ENCODE measurements around the gene PDE8A.
A peak's percentile ranks its signal among the peaks of the same experiment; 100 is the strongest.

Gene PDE8A

GRCh38 chr15:84967380-84967779, 14.3 kb upstream of the PDE8A start:
- no peaks in the 10 kb centered on the region for H3K4me1 ChIP-seq (ENCODE audit: insufficient read depth, low read length)
- H3K27me3 ChIP-seq (ENCODE audit: control insufficient read depth in 1 of 2, insufficient read depth in 2 of 2, low read length in 2 of 2): no peaks in the 10 kb centered on the region

GRCh38 chr15:84968301-84968700, 13.4 kb upstream of the PDE8A start:
- H3K9ac ChIP-seq (ENCODE audit: low read length): no peak overlapping the region
- H3K27me3 ChIP-seq (ENCODE audit: control insufficient read depth in 1 of 2, insufficient read depth in 2 of 2, low read length in 2 of 2): no peaks in the 10 kb centered on the region
- H3K36me3 ChIP-seq (ENCODE audit: insufficient read depth, low read length): no peaks in the 10 kb centered on the region
- H3K27ac ChIP-seq (ENCODE audit: low read depth, low read length): no peak overlapping the region
- H3K9me3 ChIP-seq (ENCODE audit: low read length): no peaks in the 10 kb centered on the region
- H3K4me3 ChIP-seq (ENCODE audit: low read depth in 1 of 2, low read length in 2 of 2): no peak overlapping the region
- no peaks in the 10 kb centered on the region for H3K4me1 ChIP-seq (ENCODE audit: insufficient read depth, low read length)

More at GRCh38 chr15:84967380-84967779, 14.3 kb upstream of the PDE8A start:
- Histone ChIP-seq H3K9ac (ENCODE audit: low read length) (no peak overlapping the region), H3K36me3 (ENCODE audit: insufficient read depth, low read length) (no peaks in the 10 kb centered on the region), H3K27ac (ENCODE audit: low read depth, low read length) (no peak overlapping the region), H3K9me3 (ENCODE audit: low read length) (no peaks in the 10 kb centered on the region), H3K4me3 (ENCODE audit: low read depth in 1 of 2, low read length in 2 of 2) (no peak overlapping the region)

DNA sequence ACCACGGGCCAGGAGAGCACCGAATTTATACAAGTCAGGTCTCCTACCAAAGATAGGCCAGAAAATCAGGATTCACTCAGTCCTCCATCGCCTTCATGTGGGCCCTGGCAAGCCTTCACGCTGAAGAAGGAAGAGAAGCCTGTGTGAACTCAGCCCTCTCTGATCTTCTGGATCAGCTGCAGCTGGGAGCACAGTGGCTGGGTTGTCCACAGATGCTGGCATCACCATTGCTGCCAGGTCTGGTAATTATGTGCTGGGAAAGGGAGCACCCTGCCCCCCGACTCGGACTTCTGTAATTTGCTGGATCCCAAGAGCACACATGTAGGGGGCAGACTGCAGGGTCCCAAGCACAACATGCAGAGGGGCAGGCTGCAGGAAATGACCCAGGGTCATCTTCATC, 12.4 kb upstream of the PDE8A start:
- Histone ChIP-seq H3K36me3 (ENCODE audit: insufficient read depth, low read length) (no peaks in the 10 kb centered on the region), H3K4me1 (ENCODE audit: insufficient read depth, low read length) (no peaks in the 10 kb centered on the region), H3K27me3 (ENCODE audit: control insufficient read depth in 1 of 2, insufficient read depth in 2 of 2, low read length in 2 of 2) (no peaks in the 10 kb centered on the region), H3K4me3 (ENCODE audit: low read depth in 1 of 2, low read length in 2 of 2) (no peak overlapping the region), H3K9ac (ENCODE audit: low read length) (no peak overlapping the region), H3K9me3 (ENCODE audit: low read length) (no peaks in the 10 kb centered on the region), H3K27ac (ENCODE audit: low read depth, low read length) (no peak overlapping the region)

DNA sequence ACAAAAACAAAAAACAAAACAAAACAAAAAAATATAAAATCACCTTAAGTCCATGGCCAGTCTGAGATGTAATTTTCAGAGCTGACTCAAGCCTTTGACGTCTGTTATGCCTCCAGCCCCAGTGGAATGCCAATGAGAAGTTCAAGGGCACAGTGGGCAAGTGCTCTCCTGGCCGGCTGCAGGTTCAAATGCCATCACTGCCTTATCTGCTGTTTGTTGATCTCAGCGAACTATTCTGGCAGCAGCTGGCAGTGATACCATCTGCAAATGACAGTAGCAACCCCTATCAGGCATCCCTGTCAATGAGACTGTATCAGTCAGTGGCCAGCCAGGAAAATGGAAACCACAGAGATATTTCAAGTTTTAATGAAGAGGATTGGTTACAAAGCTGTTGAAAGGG, 10.8 kb upstream of the PDE8A start:
- H3K9me3 ChIP-seq (ENCODE audit: low read length): no peaks in the 10 kb centered on the region
- H3K9ac ChIP-seq (ENCODE audit: low read length): no peak overlapping the region
- H3K4me1 ChIP-seq (ENCODE audit: insufficient read depth, low read length): no peaks in the 10 kb centered on the region
- H3K27ac ChIP-seq (ENCODE audit: low read depth, low read length): no peak overlapping the region
- no peaks in the 10 kb centered on the region for H3K27me3 ChIP-seq (ENCODE audit: control insufficient read depth in 1 of 2, insufficient read depth in 2 of 2, low read length in 2 of 2)
- H3K36me3 ChIP-seq (ENCODE audit: insufficient read depth, low read length): no peaks in the 10 kb centered on the region
- H3K4me3 ChIP-seq (ENCODE audit: low read depth in 1 of 2, low read length in 2 of 2): no peak overlapping the region

DNA sequence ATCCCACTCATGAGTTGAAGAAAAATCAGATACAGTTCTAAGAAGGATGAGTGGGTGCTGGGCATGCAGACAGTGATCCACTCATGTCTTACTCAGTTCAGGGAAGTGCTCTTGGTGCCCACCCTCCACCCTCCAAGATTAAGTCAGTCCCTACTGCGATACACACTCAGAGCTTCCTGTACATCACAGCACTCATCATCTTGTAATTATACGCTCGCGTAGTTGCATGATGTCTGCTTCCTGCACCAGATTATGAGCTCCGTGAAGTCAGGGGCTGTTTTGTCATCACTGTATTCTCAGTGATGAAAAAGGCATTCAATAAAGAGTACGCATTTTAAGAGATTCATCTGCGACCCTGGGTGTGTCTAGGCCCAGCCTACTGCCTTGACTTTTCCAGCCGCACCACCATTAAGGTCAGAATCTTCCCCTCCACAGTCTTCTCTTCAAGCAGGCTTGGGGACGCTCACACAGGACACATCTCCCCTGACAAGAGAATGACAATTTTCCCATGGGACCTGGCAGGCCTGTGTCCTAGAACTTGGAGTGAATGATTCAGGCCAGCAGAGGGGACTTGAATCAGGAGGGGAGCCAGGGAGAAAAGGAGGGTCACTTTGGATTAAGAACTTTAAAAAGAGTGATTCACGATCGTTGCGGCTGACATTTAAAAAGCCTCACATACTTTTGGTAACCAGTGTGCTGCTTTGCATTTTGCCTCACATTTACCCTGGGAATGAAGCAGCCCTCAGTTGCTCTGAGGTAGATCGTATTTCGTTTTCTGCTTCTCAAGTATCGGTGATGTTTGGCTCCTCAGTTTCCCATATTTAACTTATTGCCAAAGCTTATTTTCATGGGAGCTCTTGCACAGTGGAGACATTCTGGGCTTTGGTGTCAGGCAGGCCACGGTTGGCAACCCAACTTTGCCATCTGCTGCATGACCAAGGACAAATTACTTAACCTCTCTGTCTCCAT, 7.9 kb upstream of the PDE8A start:
- H3K9me3 ChIP-seq (ENCODE audit: low read length): no peaks in the 10 kb centered on the region
- H3K27me3 ChIP-seq (ENCODE audit: control insufficient read depth in 1 of 2, insufficient read depth in 2 of 2, low read length in 2 of 2): no peaks in the 10 kb centered on the region
- no peak overlapping the region for H3K9ac ChIP-seq (ENCODE audit: low read length)
- no peaks in the 10 kb centered on the region for H3K4me1 ChIP-seq (ENCODE audit: insufficient read depth, low read length)
- H3K4me3 ChIP-seq (ENCODE audit: low read depth in 1 of 2, low read length in 2 of 2): no peak overlapping the region
- no peak overlapping the region for H3K27ac ChIP-seq (ENCODE audit: low read depth, low read length)
- no peaks in the 10 kb centered on the region for H3K36me3 ChIP-seq (ENCODE audit: insufficient read depth, low read length)

DNA sequence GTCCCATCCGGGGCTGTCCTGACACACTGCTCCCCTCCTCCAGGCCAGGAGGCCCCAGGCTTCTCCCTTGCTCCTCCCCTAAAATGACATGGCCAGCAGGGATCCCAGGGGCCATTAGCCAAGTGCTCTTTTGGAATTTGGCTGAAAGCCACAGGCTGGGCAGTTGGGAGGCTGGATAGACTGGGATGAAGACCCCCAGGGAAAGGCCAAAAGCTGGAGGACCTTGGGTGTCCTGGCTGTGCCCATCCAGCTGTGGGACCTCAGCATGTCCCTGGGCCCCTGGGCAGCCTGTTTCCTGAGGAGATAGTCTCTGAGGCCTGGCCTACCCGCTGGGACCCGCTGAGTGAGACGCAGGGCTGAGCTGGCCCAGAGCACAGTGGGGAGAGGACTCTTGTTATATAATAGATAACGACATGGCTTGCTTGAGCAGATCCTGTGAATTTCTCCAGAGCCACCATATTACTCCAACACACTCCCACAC, 5.7 kb upstream of the PDE8A start:
- no peak overlapping the region for H3K9ac ChIP-seq (ENCODE audit: low read length)
- H3K27ac ChIP-seq (ENCODE audit: low read depth, low read length): no peak overlapping the region
- no peaks in the 10 kb centered on the region for H3K9me3 ChIP-seq (ENCODE audit: low read length)
- peaks cover 4% of the 10 kb centered on the region for H3K4me1 ChIP-seq (ENCODE audit: insufficient read depth, low read length)
- H3K4me3 ChIP-seq (ENCODE audit: low read depth in 1 of 2, low read length in 2 of 2): no peak overlapping the region
- no peaks in the 10 kb centered on the region for H3K27me3 ChIP-seq (ENCODE audit: control insufficient read depth in 1 of 2, insufficient read depth in 2 of 2, low read length in 2 of 2)
- no peaks in the 10 kb centered on the region for H3K36me3 ChIP-seq (ENCODE audit: insufficient read depth, low read length)

DNA sequence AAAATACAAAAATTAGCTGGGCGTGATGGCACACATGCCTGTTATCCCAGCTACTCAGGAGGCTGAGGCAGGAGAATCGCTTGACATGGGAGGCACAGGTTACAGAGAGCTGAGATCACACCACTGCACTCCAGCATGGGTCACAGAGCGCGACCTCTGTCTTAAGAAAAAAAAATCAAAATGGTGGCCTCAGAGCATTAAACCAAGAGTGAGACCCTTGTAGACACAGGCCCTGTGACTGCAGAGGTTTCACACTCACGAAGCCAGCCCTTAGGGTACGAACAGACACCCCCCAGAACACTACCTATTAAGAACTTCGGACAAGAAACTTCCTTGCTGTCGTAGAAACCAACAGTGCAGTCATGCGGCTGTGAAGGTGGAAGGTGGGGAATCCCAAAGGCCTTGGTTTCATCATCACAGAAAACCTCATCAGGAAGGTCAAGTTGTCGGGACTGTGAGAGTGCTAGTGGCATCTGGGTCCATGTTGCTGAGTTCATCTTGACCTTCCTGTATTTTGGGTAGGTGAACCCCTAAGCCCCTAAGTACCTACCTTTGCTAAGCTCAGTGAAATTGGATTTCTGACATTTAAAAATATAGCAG, 4.8 kb upstream of the PDE8A start:
- Histone ChIP-seq H3K27me3 (ENCODE audit: control insufficient read depth in 1 of 2, insufficient read depth in 2 of 2, low read length in 2 of 2) (no peaks in the 10 kb centered on the region), H3K9me3 (ENCODE audit: low read length) (no peaks in the 10 kb centered on the region), H3K36me3 (ENCODE audit: insufficient read depth, low read length) (no peaks in the 10 kb centered on the region), H3K9ac (ENCODE audit: low read length) (no peak overlapping the region), H3K27ac (ENCODE audit: low read depth, low read length) (no peak overlapping the region), H3K4me3 (ENCODE audit: low read depth in 1 of 2, low read length in 2 of 2) (no peak overlapping the region), H3K4me1 (ENCODE audit: insufficient read depth, low read length) (peaks cover 4% of the 10 kb centered on the region)

- no peak overlapping the region for H3K9ac ChIP-seq (ENCODE audit: low read length)
- no peaks in the 10 kb centered on the region for H3K36me3 ChIP-seq (ENCODE audit: insufficient read depth, low read length)
- no peaks in the 10 kb centered on the region for H3K9me3 ChIP-seq (ENCODE audit: low read length)
- no peak overlapping the region for H3K27ac ChIP-seq (ENCODE audit: low read depth, low read length)
- H3K4me3 ChIP-seq (ENCODE audit: low read depth in 1 of 2, low read length in 2 of 2): peak overlapping the region in 1 of 2 donors; percentile 88
- H3K27me3 ChIP-seq (ENCODE audit: control insufficient read depth in 1 of 2, insufficient read depth in 2 of 2, low read length in 2 of 2): no peaks in the 10 kb centered on the region
- peaks cover 17% of the 10 kb centered on the region for H3K4me1 ChIP-seq (ENCODE audit: insufficient read depth, low read length)
These were observed 2.0 kb upstream of the PDE8A start for GRCh38 chr15:84979651-84980050.

- H3K9ac ChIP-seq (ENCODE audit: low read length): no peak overlapping the region
- H3K36me3 ChIP-seq (ENCODE audit: insufficient read depth, low read length): no peaks in the 10 kb centered on the region
- H3K4me3 ChIP-seq (ENCODE audit: low read depth in 1 of 2, low read length in 2 of 2): peak overlapping the region; percentile 83 to 88
These were observed 1.2 kb upstream of the PDE8A start for GRCh38 chr15:84980196-84981053.

DNA sequence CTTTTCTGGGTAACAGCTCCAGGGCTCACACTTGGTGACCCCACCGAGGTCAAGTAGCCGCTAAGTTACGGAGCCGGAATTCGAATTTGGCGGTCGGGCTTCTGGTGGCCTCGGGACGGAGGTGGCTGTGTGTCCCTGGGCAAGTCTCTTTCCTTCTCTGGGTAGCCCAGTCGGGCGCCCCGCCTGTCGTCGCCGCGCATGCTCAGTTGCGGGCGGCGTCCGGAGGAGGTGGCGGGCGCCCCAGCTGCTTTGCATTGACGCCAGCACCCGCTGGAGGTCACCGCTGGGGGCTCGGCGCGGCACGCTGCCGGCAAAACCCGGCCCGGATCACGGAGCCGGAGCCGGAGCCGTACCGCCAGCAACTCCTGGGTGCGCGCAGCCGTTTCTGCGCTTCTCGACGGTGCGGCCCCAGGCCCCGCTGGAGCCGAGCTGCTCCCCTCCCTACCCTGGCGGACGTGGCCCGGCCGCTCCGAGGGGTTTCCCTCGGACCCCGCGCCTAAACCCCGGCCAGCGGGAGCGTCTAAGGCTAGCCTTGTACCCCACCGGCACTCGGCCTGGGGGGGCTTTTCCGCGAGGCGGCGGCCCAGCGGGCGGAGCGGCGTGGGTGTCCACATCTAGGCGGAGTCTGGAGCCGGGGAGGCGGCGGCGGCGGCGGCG, 474 bp upstream of the PDE8A start:
- no peaks in the 10 kb centered on the region for H3K36me3 ChIP-seq (ENCODE audit: insufficient read depth, low read length)
- no peaks in the 10 kb centered on the region for H3K9me3 ChIP-seq (ENCODE audit: low read length)
- H3K27ac ChIP-seq (ENCODE audit: low read depth, low read length): peak overlapping the region; percentile 85
- peak overlapping the region; percentile 83 to 88 for H3K4me3 ChIP-seq (ENCODE audit: low read depth in 1 of 2, low read length in 2 of 2)
- H3K4me1 ChIP-seq (ENCODE audit: insufficient read depth, low read length): peaks cover 25% of the 10 kb centered on the region
- H3K27me3 ChIP-seq (ENCODE audit: control insufficient read depth in 1 of 2, insufficient read depth in 2 of 2, low read length in 2 of 2): no peaks in the 10 kb centered on the region
- H3K9ac ChIP-seq (ENCODE audit: low read length): no peak overlapping the region

More at GRCh38 chr15:84980196-84981053, 1.2 kb upstream of the PDE8A start:
- Histone ChIP-seq H3K27me3 (ENCODE audit: control insufficient read depth in 1 of 2, insufficient read depth in 2 of 2, low read length in 2 of 2) (no peaks in the 10 kb centered on the region), H3K27ac (ENCODE audit: low read depth, low read length) (peak overlapping the region; percentile 85), H3K4me1 (ENCODE audit: insufficient read depth, low read length) (peaks cover 24% of the 10 kb centered on the region), H3K9me3 (ENCODE audit: low read length) (no peaks in the 10 kb centered on the region)
